HG02981 (cell line): ENCODE results near the gene CHST9.
"Not testable (repeated sequence)": the region's sequence is repeated elsewhere in the genome, so short reads cannot be mapped to it uniquely, and the experiment has no call there.

Source experiments
- ATAC-seq: cut with Tn5 transposase; IDR thresholded peaks from one replicate; pipeline ENCODE4 v1.9.1; 2021; ENCODE audit warnings: mild to moderate bottlenecking, moderate library complexity; ENCODE audit not compliant: unreplicated experiment

The CHST9 gene

DNA sequence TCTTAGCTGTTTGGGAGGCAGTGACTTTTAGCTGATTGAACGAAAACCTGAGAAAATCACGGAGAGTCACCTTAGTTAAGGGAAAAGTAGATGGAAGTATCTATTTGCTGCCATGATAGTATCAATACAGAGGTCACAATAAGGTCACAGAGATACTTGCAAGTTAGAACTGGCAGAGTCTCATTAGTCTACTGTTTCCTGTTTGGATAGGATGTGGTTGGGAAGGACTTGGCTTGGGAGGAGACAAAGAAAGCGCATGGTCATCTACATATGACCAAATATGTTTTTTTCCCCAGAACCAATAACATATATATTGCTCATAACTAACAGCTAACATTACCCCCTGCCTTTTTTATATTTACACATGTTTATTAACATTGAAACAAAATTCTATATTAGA is 241.2 kb downstream of the CHST9 start:
- no peak for ATAC-seq

DNA sequence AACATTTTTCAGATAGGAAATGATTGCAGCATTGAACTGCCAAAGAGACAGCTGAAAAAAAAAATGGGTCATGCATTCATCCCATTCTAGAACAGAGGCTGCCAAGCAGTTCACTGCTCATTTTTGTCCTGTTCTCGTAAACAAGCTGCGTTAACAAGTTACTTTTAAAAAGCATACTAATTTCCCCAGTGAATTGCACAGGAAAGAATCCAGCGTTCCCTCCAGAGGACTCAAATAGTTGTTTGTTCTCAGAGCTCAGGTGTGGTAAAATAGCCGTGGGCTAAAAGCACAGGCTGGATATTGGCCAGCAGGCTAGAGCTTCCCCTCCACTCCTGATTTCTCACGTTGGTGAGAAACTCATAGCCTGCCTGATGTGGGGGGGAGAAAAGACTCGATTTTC is 243.5 kb downstream of the CHST9 start:
- no peak for ATAC-seq

DNA sequence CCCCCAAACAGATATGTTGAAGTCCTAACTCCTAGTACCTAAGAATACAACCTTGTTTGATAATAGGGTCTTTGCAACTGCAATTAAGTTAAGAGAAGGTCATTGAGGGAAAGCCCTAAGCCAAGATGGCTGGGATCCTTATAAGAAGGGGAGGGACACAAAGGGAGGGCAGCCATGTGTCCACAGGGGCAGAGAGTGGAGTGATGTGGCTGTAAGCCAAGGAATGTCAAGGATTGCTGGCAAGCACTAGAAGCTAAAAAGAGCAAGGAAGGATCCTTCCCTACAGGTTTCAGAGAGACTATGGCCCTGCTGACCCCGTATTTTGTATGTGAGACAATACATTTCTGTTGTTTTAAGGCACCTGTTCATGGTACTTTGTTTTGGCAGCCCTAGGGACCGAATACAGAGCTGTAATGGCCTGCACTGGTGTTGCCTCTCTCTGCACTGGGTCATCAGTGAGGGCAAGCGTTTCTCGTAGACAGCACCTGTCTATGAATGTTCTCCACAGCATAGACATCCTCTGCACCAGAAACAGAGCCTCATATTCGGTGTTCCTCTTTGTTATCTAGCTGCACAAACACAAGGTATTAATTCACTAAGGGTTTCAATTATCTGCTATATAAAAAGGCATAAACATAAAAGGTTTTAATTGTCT is 244.2 kb downstream of the CHST9 start:
- ATAC-seq: no peak

DNA sequence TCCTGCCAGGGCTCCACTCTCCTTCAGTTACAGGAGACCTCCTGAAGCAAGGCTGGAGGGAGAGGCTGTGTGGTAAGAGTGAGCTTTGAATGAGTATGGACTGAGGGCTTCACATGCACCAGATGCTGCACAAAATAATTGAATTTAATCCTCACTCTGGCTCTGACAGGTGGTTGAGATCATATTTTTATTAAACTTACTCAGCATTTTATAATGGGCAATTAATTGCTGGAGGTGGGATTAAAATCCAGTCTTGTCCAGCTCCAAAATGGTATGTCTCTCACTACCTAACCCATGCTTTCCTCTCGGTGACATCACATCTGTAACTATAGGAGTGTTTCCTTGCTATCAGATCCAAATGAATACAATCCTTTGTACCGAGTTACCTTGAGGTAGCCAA is 253.4 kb downstream of the CHST9 start:
- no peak for ATAC-seq

DNA sequence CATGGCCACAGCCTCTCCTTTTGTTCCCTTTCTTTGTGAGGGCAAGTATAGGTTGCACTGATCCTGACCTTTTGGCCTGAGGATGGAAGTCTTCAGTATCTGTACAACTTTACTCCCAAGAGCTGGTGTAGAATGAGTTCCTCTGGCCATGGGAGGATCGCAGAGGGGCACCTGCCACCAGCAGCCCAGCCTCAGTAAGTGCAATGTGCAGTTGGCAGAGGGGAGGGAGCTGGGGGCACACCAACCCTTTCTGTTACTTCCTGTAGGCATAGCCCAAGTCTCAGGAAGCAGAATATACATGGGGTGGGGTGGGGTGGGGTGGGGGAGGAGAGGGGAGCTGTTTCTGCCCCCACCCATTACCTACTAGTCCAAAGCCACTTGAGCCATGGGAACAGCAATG is 254.5 kb downstream of the CHST9 start:
- no peak for ATAC-seq

DNA sequence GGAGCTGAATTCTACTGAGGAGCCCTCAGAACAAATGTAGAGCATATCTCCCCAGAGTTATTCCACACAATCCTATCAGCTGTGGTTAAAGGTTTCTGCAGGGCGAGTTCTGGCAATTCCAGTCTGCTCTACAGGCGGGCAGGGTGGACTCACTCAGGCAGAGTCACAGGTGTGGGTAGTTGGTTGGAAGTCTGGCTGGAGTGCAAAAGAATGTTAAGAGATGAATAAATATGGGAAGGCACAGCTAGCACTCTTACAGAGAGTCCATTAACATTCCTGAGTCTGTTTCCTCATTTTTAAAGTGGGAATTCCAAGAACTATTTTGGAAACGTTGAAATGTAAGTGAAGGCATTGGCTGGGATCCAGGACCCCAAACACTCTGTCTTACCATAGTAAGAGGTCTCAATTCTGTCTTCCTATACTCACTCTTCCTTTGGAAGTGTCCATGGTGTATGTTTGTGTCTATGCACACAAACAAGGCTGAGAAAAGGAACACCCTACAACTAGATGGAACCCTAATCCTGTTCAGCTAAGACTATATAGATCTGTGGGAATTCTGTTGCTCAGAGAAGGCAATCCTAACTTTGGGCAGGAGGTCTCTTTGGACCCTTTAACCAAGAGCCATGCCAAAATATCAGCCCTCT is 256.3 kb downstream of the CHST9 start:
- no peak for ATAC-seq

DNA sequence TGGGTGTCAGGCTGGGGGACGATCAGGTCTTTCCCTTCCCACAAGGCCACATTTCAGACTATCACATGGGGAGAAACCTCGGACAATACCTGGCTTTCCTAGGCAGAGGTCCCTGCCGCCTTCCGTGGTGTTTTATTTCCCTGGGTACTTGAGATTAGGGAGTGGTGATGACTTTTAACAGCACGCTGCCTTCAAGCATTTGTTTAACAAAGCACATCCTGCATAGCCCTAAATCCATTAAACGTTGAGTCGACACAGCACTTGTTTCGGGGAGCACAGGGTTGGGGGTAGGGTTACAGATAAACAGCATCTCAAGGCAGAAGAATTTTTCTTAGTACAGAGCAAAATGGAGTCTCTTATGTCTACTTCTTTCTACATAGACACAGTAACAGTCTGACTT is 257.3 kb downstream of the CHST9 start:
- not testable (repeated sequence) for ATAC-seq

DNA sequence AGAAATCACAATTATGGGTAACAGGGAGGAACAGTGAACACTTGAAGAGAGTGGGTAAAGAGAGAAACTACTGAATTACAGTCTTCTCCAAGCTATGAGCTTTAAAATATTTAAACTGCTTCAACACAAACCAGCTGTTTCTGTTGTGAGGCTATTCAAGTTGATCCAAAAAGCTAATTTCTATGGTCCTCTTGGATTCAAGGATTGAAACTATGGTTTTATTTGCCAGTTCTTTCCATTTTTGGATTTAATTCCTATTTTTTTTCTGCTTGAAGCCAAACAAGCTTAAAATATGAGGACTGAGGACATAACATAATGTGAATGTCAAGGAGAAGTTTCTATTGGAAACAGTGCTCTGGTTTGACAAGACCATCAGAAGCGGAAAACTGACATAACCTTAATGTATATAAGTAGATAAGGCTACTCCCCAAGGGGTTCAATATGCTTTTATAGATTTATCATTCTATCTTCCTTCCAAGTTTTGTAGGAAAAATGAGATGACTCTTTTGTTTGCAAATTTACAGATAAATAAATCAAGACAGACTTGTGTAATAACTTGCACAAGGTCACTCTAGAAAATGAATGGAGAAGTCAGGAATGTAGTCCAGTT is 258.9 kb downstream of the CHST9 start:
- ATAC-seq: no peak

DNA sequence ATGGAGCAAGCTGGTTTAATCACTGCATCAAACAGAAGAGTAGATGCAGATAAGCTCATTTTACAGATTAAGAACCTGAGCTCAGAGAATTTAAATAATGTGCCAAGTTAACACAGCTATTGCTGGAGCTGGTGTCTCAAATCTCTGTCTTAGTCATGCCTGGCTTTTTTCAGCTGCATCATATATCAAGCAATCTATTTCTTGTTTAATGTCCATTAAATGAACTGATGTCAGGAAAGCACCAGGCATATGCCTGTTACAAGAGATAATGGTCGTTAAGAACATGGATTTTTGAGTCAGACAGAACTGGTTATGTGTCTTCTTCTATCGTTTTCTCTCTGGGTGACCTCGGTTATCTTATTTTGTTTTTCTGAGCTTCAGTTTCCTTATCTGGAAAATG is 259.8 kb downstream of the CHST9 start:
- no peak for ATAC-seq

DNA sequence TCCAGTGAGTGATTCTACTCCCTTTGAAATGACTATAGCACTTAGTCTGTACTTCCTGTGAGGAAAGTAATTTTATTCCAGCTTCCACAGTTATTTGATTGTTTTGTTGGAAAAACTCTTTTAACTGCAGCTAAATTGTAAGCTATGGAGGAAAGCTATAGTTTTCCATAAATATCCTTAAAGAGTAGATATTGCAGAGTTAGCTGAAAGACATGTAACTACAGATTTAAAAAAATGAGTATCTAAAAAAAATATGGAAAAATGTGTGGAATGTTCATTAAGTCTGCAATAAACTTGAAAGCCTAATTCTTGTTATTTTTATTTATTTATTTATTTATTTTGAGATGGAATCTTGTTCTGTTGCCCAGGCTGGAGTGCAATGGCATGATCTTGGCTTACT is 262.8 kb downstream of the CHST9 start:
- no peak for ATAC-seq

DNA sequence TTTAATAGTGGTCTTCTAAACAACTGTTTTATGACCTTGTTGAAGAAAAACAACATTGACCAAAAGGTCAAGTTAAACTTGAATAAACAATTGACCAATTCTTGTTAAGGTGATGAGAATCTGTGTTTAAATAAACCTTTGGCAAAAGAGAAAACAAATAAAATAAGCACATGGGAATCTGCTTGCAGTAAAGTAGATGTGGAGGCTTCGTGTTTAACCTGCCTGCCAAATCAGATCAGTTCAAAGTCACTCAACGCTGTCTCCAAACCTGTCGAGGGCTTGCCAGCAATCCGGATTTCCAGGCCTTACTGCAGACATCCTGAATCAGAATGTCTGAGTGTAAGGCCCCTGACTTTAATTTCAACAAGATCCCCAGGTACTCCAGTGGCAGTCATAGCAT is 264.5 kb downstream of the CHST9 start:
- ATAC-seq: no peak

DNA sequence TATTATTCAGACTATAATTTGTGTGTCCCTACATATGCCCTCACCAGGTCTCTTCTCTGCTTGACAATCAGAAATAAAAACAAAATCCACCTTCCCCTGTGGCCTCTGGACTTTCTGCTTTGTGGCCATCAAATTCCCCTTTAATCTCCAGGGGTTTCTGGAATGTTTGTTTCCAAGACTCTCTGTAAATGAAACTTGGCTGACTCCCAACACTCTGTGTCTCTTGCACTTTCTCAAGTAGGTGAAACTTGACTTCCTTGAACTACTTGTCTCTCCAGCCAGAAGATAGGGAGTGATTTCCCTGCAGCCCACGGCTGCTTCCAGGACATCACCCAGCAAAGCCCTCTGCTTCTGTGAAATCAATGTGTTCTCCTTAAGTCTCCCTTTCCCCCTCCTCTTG is 265.5 kb downstream of the CHST9 start:
- no peak for ATAC-seq

DNA sequence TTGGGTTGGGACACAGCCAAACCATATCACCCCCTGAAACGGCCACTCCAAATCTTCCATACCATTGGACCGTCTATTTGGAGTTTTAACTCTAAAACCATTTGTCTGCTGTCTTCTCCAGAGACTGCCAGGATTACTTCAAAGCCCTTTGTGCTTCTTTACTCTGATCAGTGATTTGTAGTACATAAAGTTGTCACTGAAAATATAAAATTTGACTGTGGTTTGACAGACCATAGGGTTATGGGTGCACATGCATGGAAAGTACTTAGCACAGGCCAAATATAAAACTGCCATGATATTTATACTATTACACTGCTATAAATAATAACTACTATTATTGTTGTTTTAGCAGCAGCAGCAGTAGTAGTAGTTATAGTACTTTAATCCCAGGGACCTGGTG is 265.9 kb downstream of the CHST9 start:
- no peak for ATAC-seq

DNA sequence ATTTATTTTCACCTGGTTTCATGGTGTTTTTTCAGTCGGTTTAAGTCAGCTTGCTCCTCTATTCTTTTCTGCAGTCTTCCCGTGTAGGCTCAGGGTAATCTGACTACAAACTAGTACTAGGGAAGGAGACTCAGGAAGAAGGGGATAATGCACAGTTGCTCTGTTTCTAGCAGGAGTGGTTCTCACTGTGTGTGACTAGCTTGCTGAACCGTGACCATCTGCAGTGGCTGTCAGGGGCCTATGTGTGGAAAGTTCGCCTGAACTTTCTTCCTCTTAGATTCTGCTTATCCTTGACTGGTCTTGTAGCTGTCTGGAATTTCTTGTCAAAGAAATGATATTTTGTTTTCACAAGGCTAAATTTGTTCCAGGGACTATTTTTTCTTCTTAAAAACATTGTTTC is 273.3 kb downstream of the CHST9 start:
- ATAC-seq: no peak

DNA sequence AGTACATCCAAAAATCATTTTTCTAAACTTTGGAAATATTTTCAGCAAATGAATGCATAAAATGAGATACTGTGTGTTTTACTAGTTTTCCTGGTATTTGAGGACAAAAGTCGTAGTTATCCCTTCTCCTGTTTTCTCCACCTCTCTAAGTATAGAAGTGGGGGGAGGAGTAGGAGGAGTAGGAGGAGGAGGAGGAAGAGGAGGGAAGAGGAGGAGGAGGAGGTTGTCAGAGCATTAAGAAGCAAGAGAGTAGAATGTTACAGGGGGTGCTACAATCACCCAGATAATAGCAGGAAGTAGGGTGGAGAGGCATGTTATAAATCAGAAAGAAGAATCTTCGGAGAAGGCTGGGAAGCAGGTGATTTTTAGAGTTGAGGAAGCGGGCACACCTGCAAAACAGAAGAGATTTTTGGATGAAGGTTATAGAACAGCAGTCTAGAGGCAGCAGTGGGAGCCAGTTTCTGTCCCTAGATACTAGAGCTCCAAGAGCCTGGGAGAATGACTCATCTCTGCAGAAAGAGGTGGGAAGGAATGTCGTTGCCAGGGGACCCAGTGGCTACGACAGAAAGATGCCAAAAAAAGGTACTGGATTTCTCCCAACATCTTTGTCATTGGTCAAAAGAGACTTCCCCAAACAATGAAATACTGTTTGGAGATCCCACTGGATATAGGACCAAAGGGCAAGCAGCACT is 275.4 kb downstream of the CHST9 start:
- no peak for ATAC-seq

DNA sequence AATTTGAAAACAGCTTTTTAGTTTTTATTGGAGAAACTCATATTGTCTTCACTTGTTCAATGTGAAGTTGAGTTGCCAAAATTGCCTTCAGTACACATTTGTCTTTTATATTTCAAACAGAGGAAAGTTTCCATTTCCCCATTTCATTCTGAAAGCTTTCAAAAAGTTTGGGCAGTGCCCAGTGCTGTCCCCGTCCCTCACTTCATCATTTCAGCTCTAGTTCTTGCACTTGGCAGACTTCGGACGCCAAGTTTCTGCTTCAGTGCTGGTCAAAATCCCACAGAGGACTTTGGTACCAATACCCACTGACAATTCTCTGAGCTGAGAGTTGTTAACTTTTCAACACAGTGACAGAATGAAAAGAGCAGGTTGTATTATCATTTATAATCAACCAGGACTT is 276.2 kb downstream of the CHST9 start:
- ATAC-seq: no peak

DNA sequence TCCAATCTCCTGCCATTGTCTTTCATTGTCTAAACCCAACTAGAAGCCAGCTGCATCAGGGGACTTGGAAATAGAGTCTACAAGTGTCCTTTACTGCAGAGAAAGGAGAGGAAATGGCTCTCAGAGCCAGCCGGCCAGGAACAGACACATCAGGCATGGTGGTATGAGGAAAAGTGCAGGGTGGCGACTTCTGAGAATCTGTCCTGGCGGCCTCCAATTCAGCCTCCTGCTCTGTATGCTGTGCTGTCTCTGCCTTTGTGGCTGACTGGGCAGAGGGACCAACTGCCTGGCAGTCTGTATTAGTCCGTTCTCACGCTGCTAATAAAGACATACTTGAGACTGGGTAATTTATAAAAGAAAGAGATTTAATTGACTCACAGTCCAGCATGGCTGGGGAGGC is 282.8 kb downstream of the CHST9 start:
- ATAC-seq: no peak

DNA sequence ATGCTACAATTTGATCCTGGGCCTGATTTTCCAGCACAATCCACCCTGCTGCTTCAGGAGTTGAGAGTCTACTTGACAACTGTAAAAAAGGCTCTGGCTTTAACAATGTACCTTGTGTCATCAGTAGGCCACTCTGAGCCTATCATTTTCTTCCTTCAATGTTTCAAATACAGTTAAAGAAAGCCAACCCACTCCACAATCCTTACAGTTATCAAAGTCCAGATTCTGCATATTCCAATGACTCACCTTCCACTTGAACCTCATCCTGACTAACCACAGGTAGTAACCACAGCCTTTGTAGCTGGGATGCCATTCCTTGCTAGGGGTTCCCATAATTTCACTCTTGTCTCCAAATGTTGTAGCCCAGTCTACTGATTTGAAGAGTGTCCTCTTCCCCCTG is 284.1 kb downstream of the CHST9 start:
- ATAC-seq: no peak

DNA sequence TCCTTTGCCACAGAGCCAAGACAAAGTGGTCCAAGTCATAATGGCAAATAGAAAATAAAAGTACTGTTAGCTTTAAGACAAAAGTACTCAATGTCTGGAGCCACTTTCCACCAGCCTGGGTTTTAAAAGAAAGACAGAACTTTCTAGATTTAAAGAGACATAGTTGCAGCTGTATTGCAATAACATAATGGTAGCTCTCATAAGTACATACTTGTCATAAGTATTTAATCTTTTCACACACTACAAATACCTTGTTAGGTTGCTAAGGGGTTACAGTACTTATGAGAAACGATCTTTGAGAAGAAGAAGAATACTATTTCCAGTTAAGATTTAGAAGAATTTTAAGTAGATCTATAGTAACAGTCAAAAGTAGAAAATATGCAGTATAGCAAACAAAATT is 290.7 kb downstream of the CHST9 start:
- ATAC-seq: no peak

DNA sequence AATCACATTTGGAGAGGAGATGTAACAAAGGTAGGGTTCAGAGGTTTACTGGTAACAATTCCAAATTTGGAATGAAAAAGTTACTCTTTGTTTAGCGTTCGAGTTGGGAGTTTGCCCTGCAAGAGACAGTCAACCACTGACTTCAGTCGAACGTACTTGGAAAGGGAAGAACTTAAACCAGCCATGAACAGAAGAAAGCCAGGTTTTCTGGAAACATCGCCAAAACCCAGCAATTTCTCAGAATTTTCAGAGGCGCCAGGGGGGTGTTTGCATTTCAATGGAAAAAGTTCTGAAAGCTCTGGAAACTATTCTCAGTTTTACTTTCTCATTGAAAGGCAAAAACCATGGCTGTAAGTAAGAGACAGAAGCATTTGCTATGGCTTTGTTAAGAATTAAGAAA is 291.1 kb downstream of the CHST9 start:
- no peak for ATAC-seq

DNA sequence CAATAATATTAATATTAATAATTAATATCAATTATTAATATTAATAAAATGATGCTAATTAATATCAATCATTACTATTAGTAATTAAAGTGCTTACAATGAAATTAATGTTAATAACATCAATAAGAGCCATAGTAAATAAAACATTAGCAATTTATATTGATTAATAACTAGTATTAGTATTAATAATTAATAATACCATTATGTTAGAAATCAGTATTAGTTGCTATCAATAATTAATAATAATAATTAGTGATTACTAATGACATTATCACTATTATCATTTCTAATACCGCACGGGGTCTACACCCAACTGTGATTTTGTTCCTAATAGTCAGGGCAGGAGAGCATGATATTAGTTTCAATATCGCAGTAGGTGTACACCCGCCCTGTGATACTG is 296.8 kb downstream of the CHST9 start:
- ATAC-seq: no peak

DNA sequence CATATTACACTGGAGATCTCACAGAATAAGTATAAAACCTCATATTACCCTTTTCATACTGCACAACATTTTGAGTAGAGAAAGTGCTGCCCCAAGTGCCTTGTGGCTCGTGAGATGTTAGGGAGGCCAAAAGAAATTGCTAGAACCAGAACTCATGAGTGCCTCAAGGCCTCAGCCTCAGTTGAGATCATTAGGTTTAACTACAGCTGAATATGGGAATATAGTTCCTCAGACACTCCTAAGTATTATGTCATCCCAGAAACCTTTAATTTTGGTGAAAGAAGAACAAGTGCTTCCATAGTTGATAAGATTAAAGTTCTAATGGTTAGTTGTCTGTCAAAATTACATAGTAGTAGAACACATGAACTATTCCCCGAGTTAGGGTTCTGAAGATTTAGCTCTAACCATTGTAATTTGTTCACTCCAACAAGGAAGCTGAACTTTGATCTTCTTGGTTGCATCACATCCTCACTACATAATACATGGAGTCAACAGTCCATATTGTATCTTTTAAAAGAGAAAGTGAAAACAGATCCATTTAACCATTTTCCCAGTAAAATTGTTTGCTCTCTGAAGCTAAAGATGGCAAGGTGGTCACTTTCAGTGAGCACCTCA is 310.0 kb downstream of the CHST9 start:
- no peak for ATAC-seq
